OCI-LY1 (cell line): ENCODE results near the gene CASP1.

Source experiments
- H2AFZ ChIP-seq: fragments of 200-600 bp; sonication (generic), shearing (Covaris generic); 2 replicates; pipeline ENCODE4 v1.6.0; 2014; ENCODE audit warnings: antibody characterized with exemption, mild to moderate bottlenecking, low read length
- H3F3A ChIP-seq: fragments of 200-600 bp; sonication (generic), shearing (Covaris generic); 2 replicates; pipeline ENCODE4 v1.6.0; 2014; ENCODE audit warnings: mild to moderate bottlenecking, antibody characterized with exemption, low read length, moderate library complexity; ENCODE audit not compliant: insufficient read depth
- H3K27ac ChIP-seq: fragments of 200-600 bp; sonication (generic); 2 replicates; pipeline ENCODE4 v1.5.1; 2014; ENCODE audit warnings: low read length, mixed run types, mild to moderate bottlenecking, low read depth; ENCODE audit not compliant: poor library complexity, severe bottlenecking
- H3K27me3 ChIP-seq: fragments of 200-600 bp; sonication (generic); 2 replicates; pipeline ENCODE4 v1.6.0; 2014; ENCODE audit warnings: antibody characterized with exemption, mild to moderate bottlenecking, low read length, moderate library complexity; ENCODE audit not compliant: insufficient read depth
- H3K36me3 ChIP-seq: fragments of 200-600 bp; sonication (generic); 2 replicates; pipeline ENCODE4 v1.6.1; 2014; ENCODE audit warnings: mild to moderate bottlenecking, antibody characterized with exemption, low read length, moderate library complexity, mixed read lengths; ENCODE audit not compliant: insufficient read depth
- H3K4me1 ChIP-seq: fragments of 200-600 bp; sonication (generic); 2 replicates; pipeline ENCODE4 v1.5.1; 2014; ENCODE audit warnings: mild to moderate bottlenecking, low read length, moderate library complexity; ENCODE audit not compliant: insufficient read depth, severe bottlenecking
- H3K4me2 ChIP-seq: fragments of 200-600 bp; sonication (generic), shearing (Covaris generic); 2 replicates; pipeline ENCODE4 v1.6.1; 2014; ENCODE audit warnings: low read length
- H3K4me3 ChIP-seq: fragments of 200-600 bp; sonication (generic); 2 replicates; pipeline ENCODE4 v1.5.1; 2014; ENCODE audit warnings: low read length, low read depth, mild to moderate bottlenecking, mixed read lengths; ENCODE audit not compliant: poor library complexity, severe bottlenecking
- H3K79me2 ChIP-seq: fragments of 200-600 bp; shearing (Covaris generic); 2 replicates; pipeline ENCODE4 v1.6.1; 2016; ENCODE audit warnings: mixed run types, low read length, mixed read lengths; ENCODE audit not compliant: insufficient read depth
- H3K9ac ChIP-seq: fragments of 200-600 bp; sonication (generic), shearing (Covaris generic); 2 replicates; pipeline ENCODE4 v1.6.1; 2014; ENCODE audit warnings: mild to moderate bottlenecking, low read length, mixed read lengths
- H3K9me2 ChIP-seq: fragments of 200-600 bp; sonication (generic), shearing (Covaris generic); 2 replicates; pipeline ENCODE4 v1.6.1; 2014; ENCODE audit warnings: low read depth, mild to moderate bottlenecking, low read length, mixed read lengths
- H3K9me3 ChIP-seq: fragments of 200-600 bp; shearing (Covaris generic); 2 replicates; pipeline ENCODE4 v1.6.1; 2014; ENCODE audit warnings: low read length, mixed read lengths
- H4K20me1 ChIP-seq: fragments of 200-600 bp; sonication (generic), shearing (Covaris generic); 2 replicates; pipeline ENCODE4 v1.6.0; 2016; ENCODE audit warnings: mild to moderate bottlenecking, low read length; ENCODE audit not compliant: insufficient read depth
- EZH2 ChIP-seq: fragments of 200-600 bp; sonication (generic), shearing (Covaris generic); IDR thresholded peaks from 2 replicates; pipeline ENCODE4 v1.8.0; 2017; ENCODE audit warnings: borderline replicate concordance, mixed run types, mild to moderate bottlenecking, antibody characterized with exemption, low read length, moderate library complexity, mixed read lengths
- TF ChIP-seq, protein P1 (sequence below): fragments of 200-600 bp; sonication (generic), shearing (Covaris generic); IDR thresholded peaks from 2 replicates; pipeline ENCODE4 v1.5.1; 2017; ENCODE audit warnings: mild to moderate bottlenecking, antibody characterized with exemption, low read length, moderate library complexity, mixed read lengths

CASP1 gene

DNA sequence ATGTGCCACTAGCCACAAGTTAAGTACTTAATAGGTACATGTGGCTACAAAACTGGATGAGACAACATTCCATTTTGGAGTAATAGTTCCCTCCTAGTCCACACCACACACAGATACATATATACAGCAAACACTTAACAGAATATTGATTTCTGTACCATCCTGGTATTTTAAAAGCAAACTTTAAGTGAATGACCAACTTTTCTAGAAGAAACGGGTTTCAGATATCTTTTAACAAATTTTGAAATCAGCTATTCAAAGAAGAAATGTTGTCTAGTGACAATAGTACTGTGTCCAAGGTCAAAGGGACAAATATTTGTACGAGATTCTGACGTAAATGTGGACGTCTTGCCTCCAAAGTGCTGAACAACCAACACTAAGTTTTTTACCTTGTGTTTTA, 22.5 kb upstream of the CASP1 start:
- no peak overlapping the region for H3K9ac ChIP-seq
- no peaks in the 10 kb centered on the region for H3K4me1 ChIP-seq
- H3K9me2 ChIP-seq = no peaks in the 10 kb centered on the region
- no peaks in the 10 kb centered on the region for H3K9me3 ChIP-seq
- no peaks in the 10 kb centered on the region for H3K27me3 ChIP-seq
- H3K79me2 ChIP-seq = no peaks in the 10 kb centered on the region
- no peaks in the 10 kb centered on the region for H4K20me1 ChIP-seq
- no peak overlapping the region for H3K27ac ChIP-seq
- H3K4me3 ChIP-seq = no peak overlapping the region
- no peak for TF ChIP-seq EZH2
- TF ChIP-seq, protein P1, sequence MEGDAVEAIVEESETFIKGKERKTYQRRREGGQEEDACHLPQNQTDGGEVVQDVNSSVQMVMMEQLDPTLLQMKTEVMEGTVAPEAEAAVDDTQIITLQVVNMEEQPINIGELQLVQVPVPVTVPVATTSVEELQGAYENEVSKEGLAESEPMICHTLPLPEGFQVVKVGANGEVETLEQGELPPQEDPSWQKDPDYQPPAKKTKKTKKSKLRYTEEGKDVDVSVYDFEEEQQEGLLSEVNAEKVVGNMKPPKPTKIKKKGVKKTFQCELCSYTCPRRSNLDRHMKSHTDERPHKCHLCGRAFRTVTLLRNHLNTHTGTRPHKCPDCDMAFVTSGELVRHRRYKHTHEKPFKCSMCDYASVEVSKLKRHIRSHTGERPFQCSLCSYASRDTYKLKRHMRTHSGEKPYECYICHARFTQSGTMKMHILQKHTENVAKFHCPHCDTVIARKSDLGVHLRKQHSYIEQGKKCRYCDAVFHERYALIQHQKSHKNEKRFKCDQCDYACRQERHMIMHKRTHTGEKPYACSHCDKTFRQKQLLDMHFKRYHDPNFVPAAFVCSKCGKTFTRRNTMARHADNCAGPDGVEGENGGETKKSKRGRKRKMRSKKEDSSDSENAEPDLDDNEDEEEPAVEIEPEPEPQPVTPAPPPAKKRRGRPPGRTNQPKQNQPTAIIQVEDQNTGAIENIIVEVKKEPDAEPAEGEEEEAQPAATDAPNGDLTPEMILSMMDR = no peak
- no peaks in the 10 kb centered on the region for H3F3A ChIP-seq
- no peaks in the 10 kb centered on the region for H3K36me3 ChIP-seq
- H3K4me2 ChIP-seq = no peak overlapping the region
- H2AFZ ChIP-seq = no peak overlapping the region

DNA sequence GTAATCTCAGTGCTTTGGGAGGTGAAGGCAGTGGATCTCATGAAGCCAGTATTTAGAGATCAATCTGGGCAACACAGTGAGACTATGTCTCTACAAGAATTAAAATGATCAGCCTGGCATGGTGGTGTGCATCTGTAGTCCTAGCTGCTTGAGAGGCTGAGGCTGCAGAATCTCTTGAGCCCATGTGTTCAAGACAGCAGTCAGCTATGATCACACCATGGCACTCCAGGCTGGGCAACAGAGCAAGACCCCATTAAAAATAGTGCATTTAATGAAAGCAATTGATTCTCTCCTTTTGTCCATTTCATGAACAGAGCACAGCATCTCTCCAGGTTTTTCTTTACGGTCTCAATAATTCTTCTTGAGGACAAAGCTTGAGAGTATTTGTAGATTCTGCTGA, 21.5 kb upstream of the CASP1 start:
- Histone ChIP-seq H3K4me2 (no peak overlapping the region), H3K36me3 (no peaks in the 10 kb centered on the region), H3K4me3 (no peak overlapping the region), H3K9me2 (no peaks in the 10 kb centered on the region), H3K9me3 (no peaks in the 10 kb centered on the region), H3K27me3 (no peaks in the 10 kb centered on the region), H2AFZ (no peak overlapping the region), H3F3A (no peaks in the 10 kb centered on the region), H3K9ac (no peak overlapping the region), H4K20me1 (no peaks in the 10 kb centered on the region), H3K27ac (no peak overlapping the region), H3K79me2 (no peaks in the 10 kb centered on the region), H3K4me1 (no peaks in the 10 kb centered on the region)
- no peak for TF ChIP-seq EZH2
- TF ChIP-seq, protein P1 = no peak

DNA sequence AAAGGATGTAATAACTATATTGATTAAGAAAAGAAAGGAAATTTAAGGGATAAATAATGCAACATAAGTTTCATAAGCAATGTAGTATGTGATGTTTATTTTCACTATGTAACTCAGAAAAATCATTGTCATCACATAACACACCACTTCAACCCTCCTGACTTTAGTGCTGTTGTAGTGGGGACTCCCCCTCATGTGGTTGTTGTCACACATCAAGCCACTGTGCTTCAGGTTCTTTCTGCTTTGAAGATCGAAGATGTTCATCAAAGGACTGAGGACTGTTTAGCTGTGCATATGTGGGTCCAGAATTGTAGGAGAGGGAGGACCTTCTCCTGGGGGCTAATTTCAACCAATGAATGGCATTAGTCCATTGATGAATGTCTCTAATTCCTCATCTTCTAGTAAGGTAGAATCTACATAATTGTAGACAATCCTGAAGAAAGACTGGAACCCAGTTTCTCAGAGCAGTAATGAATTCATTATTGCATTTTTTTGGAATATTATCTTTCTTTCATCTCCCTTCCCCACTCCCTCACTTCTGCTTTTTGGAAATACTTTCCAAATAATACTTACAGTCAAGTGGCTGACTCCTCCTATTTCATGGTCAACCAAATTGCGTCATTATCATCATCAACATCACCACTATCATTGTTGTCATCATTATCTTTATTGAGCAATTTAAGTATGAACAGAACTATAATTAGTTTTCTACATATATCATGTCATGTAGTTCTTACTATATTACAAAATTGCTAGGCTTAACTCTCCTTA, 20.0 kb upstream of the CASP1 start:
- Histone ChIP-seq H3K27ac (no peak overlapping the region), H3K9me3 (no peaks in the 10 kb centered on the region)

More for the DNA sequence above, 20.0 kb upstream of the CASP1 start:
- Histone ChIP-seq H3K79me2 (no peaks in the 10 kb centered on the region), H3K27me3 (no peaks in the 10 kb centered on the region), H3K4me1 (no peaks in the 10 kb centered on the region), H3K4me3 (no peak overlapping the region), H3K9ac (no peak overlapping the region), H3K36me3 (no peaks in the 10 kb centered on the region), H4K20me1 (no peaks in the 10 kb centered on the region), H3F3A (no peaks in the 10 kb centered on the region), H3K9me2 (no peaks in the 10 kb centered on the region), H3K4me2 (no peak overlapping the region), H2AFZ (no peak overlapping the region)
- TF ChIP-seq EZH2 = no peak
- TF ChIP-seq, protein P1 = no peak
